ENCODE results near the gene MARK1. TPM values are rescaled to one million over a fixed set of nuclear protein-coding genes. Genes with fewer than 3 reads are reported as not detected.

Gene MARK1
- total and polyA plus RNA-seq, 2 of the 4 experiments (the other 2 are of a cell fraction) = not detected

GRCh38 chr1:220690140-220691052, 162.5 kb downstream of the MARK1 start, which contains the start of gene C1orf115:
Gene C1orf115 (plus strand): TSS chr1:220690363. CDS start chr1:220690403, 40 bp downstream.
- H3K9me1 ChIP-seq (ENCODE audit: insufficient read depth, low read length) = no peaks in the 10 kb centered on the region
- no peak within 1 kb of the TSS for H2BK15ac ChIP-seq (ENCODE audit: low read depth, low read length)
- H3K27ac ChIP-seq (ENCODE audit: insufficient read depth, low read length) = no peak within 1 kb of the TSS
- H2BK5ac ChIP-seq (ENCODE audit: low read depth, low read length, poor library complexity, severe bottlenecking) = no peak within 1 kb of the TSS
- H3K9ac ChIP-seq (ENCODE audit: low read depth, low read length) = no peak within 1 kb of the TSS
- POLR2A ChIA-PET (ENCODE audit: unreplicated experiment) = no interaction called here
- no peak within 1 kb of the TSS for H3K14ac ChIP-seq (replicated peaks; ENCODE audit: low read depth, low read length)
- H2AFZ ChIP-seq (replicated peaks; ENCODE audit: low read length, poor library complexity) = peak within 1 kb of the TSS; percentile 93
- TF ChIP-seq CTCF (conservative IDR thresholded peaks at IDR 0.05; ENCODE audit: low read depth, low read length) = peak; percentile 68
- TF ChIP-seq, protein P1, sequence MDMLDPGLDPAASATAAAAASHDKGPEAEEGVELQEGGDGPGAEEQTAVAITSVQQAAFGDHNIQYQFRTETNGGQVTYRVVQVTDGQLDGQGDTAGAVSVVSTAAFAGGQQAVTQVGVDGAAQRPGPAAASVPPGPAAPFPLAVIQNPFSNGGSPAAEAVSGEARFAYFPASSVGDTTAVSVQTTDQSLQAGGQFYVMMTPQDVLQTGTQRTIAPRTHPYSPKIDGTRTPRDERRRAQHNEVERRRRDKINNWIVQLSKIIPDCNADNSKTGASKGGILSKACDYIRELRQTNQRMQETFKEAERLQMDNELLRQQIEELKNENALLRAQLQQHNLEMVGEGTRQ (IDR thresholded peaks at IDR 0.05; ENCODE audit: low read depth, low read length) = no peak
- TF ChIP-seq MAFK (IDR thresholded peaks at IDR 0.05; ENCODE audit: low read depth, low read length) = no peak
- TF ChIP-seq MXI1 (IDR thresholded peaks at IDR 0.05; ENCODE audit: borderline replicate concordance, low read depth, low read length) = no peak
- TF ChIP-seq MAZ (IDR thresholded peaks at IDR 0.05; ENCODE audit: borderline replicate concordance, low read depth, low read length) = peak; percentile 65; the same call in 1 of the 2 replicates
- TF ChIP-seq, protein P2, sequence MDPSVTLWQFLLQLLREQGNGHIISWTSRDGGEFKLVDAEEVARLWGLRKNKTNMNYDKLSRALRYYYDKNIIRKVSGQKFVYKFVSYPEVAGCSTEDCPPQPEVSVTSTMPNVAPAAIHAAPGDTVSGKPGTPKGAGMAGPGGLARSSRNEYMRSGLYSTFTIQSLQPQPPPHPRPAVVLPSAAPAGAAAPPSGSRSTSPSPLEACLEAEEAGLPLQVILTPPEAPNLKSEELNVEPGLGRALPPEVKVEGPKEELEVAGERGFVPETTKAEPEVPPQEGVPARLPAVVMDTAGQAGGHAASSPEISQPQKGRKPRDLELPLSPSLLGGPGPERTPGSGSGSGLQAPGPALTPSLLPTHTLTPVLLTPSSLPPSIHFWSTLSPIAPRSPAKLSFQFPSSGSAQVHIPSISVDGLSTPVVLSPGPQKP (IDR thresholded peaks at IDR 0.05; ENCODE audit: borderline replicate concordance, low read depth, low read length) = no peak
- no peak for TF ChIP-seq CEBPB (IDR thresholded peaks at IDR 0.05; ENCODE audit: low read depth, low read length)
- TF ChIP-seq RAD21 (IDR thresholded peaks at IDR 0.05; ENCODE audit: low read length) = peak; percentile 38
- TF ChIP-seq SMC3 (IDR thresholded peaks at IDR 0.05; ENCODE audit: low read depth, low read length) = peak; percentile 54
- in situ Hi-C loops (cut with MboI; ENCODE audit: low sequenced_read_pairs) (no loop called here), intact Hi-C loops (cut with micrococcal nuclease) (loop anchor here (1.0 kb wide), 2 partner anchors 43 to 86 kb away; no protein-coding TSS in a partner anchor), dilution Hi-C loops (cut with HindIII; ENCODE audit: low sequenced_read_pairs, unreplicated experiment) (no loop called here)
- H4K8ac ChIP-seq (ENCODE audit: low read depth in 2 of 2, low read length in 2 of 2) = no peak within 1 kb of the TSS
- peak; percentile 93 for ATAC-seq (ENCODE audit: low read depth)
- CTCF ChIA-PET = interaction anchor here (0.5 kb wide), 1 partner anchor 491 kb away, joined by 3 read pairs; no protein-coding TSS in a partner anchor
- H3K36me3 ChIP-seq (ENCODE audit: control insufficient read depth, insufficient read depth, low read length) = no peaks in the 10 kb centered on the region
- H3K79me1 ChIP-seq (ENCODE audit: low read depth in 1 of 2, low read length in 2 of 2) = no peaks in the 10 kb centered on the region
- no peak within 1 kb of the TSS for H3K4ac ChIP-seq (ENCODE audit: low read depth, low read length)
- BruUV-seq (replicated peaks) = no TSS peak
- H3K23ac ChIP-seq (ENCODE audit: low read depth, low read length) = no peak within 1 kb of the TSS
- H2AK5ac ChIP-seq (ENCODE audit: low read depth, low read length) = no peak within 1 kb of the TSS
- H3K18ac ChIP-seq (ENCODE audit: low read depth, low read length) = no peak within 1 kb of the TSS
- no peak within 1 kb of the TSS for H4K91ac ChIP-seq (ENCODE audit: insufficient read depth, low read depth, low read length)
- no peak within 1 kb of the TSS for H3K56ac ChIP-seq (ENCODE audit: extremely low read depth, insufficient read depth, low read length)
- no peaks in the 10 kb centered on the region for H3K9me3 ChIP-seq (ENCODE audit: control insufficient read depth, insufficient read depth, low read length)
- WGBS, 2 experiments (ENCODE audit: extremely low coverage in 2 of 2, insufficient read length in 1 of 2) = 5% methylated on average over 39 of the region's 96 CpGs; no CpG with 5 or more reads in 1 of the 2 experiments
- H4K5ac ChIP-seq (ENCODE audit: low read depth, low read length) = no peak within 1 kb of the TSS
- H3K4me3 ChIP-seq (ENCODE audit: insufficient read depth, low read depth, low read length) = peak within 1 kb of the TSS; percentile 76
- H3K4me1 ChIP-seq (ENCODE audit: control insufficient read depth, insufficient read depth, low read length) = no peaks in the 10 kb centered on the region
- H3K27me3 ChIP-seq (ENCODE audit: control insufficient read depth, insufficient read depth, low read length) = peaks cover 36% of the 10 kb centered on the region
- peak within 1 kb of the TSS; percentile 95 for H3K4me2 ChIP-seq (ENCODE audit: low read depth, low read length)
- no peak within 1 kb of the TSS for H2BK20ac ChIP-seq (ENCODE audit: low read depth, low read length)
- no peaks in the 10 kb centered on the region for H4K20me1 ChIP-seq (ENCODE audit: insufficient read depth, low read length)
- peak; percentile 13 for DNase-seq
- H2BK120ac ChIP-seq (ENCODE audit: low read depth, low read length) = no peak within 1 kb of the TSS
- H2AK9ac ChIP-seq (replicated peaks; ENCODE audit: low read depth, low read length, poor library complexity) = no peak within 1 kb of the TSS
